Activated T-cell treated with anti-CD3 and anti-CD28 coated beads, Interleukin-2, amount 50 U/mL, for 4 hours (primary cell): ENCODE measurements around the gene POC1B. TPM values are rescaled to one million over a fixed set of nuclear protein-coding genes. Genes with fewer than 3 reads are reported as not detected.

Experiments used
- ATAC-seq, 2 donors: fragments of 200-7000 bp; cut with Tn5 transposase; one replicate each; pipeline ENCODE4 v1.10.0; 2021
- DNase-seq: peaks from one replicate; pipeline ENCODE4 v3.0.0-alpha.2; 2020
- H3K27me3 Mint-ChIP-seq: one replicate; pipeline ENCODE4 v1.8.0; 2021; ENCODE audit warnings: low read depth, mixed read lengths
- H3K36me3 Mint-ChIP-seq: one replicate; pipeline ENCODE4 v1.8.0; 2022; ENCODE audit warnings: mixed read lengths; ENCODE audit not compliant: insufficient read depth
- H3K4me1 Mint-ChIP-seq: one replicate; pipeline ENCODE4 v1.8.0; 2021; ENCODE audit warnings: low read depth, mixed read lengths
- H3K4me3 Mint-ChIP-seq: one replicate; pipeline ENCODE4 v1.8.0; 2021; ENCODE audit warnings: mild to moderate bottlenecking, moderate library complexity, mixed read lengths
- H3K9me3 Mint-ChIP-seq: one replicate; pipeline ENCODE4 v1.8.0; 2021; ENCODE audit warnings: mixed read lengths
- total RNA-seq, 3 donors: library from RNA; stranded (reverse); gene quantifications; one replicate each; pipeline ENCODE4 v1.2.1, GENCODE V29; 2021

The POC1B gene
- total RNA-seq, result 10 to 100 TPM; 12.2 to 14.5 (median 12.9) TPM

- DNase-seq (peak; percentile 58), ATAC-seq (peak; percentile 69 to 74)
- H3K9me3 Mint-ChIP-seq, result no peaks in the 10 kb centered on the region
- peaks cover 50% of the 10 kb centered on the region for H3K4me1 Mint-ChIP-seq
- peak within 1 kb of the TSS; percentile 96 for H3K4me3 Mint-ChIP-seq
- no peaks in the 10 kb centered on the region for H3K27me3 Mint-ChIP-seq
- H3K36me3 Mint-ChIP-seq, result peaks cover 21% of the 10 kb centered on the region
Measured at GRCh38 chr12:89525824-89526770, at the start of gene POC1B. Gene POC1B, minus strand, starts transcription at chr12:89526047. Its CDS starts 152 bp downstream, at chr12:89525895.

- H3K4me1 Mint-ChIP-seq, result peaks cover 2% of the 10 kb centered on the region
- ATAC-seq, result no peak
- no peak overlapping the region for H3K4me3 Mint-ChIP-seq
- no peak for DNase-seq
- no peaks in the 10 kb centered on the region for H3K27me3 Mint-ChIP-seq
- no peaks in the 10 kb centered on the region for H3K36me3 Mint-ChIP-seq
- H3K9me3 Mint-ChIP-seq, result no peaks in the 10 kb centered on the region
Measured at GRCh38 chr12:89575374-89575773, 49.5 kb upstream of the POC1B start.

- DNase-seq (no peak), ATAC-seq (no peak)
- no peaks in the 10 kb centered on the region for H3K36me3 Mint-ChIP-seq
- H3K4me1 Mint-ChIP-seq, result peaks cover 2% of the 10 kb centered on the region
- H3K4me3 Mint-ChIP-seq, result no peak overlapping the region
- H3K9me3 Mint-ChIP-seq, result no peaks in the 10 kb centered on the region
- no peaks in the 10 kb centered on the region for H3K27me3 Mint-ChIP-seq
Measured at GRCh38 chr12:89574736-89575208, 48.9 kb upstream of the POC1B start.

- Mint-ChIP-seq H3K36me3 (no peaks in the 10 kb centered on the region), H3K4me3 (no peak overlapping the region), H3K4me1 (peaks cover 2% of the 10 kb centered on the region), H3K9me3 (no peaks in the 10 kb centered on the region), H3K27me3 (no peaks in the 10 kb centered on the region)
- no peak for ATAC-seq
- DNase-seq, result no peak
Measured at GRCh38 chr12:89573051-89573810, 47.4 kb upstream of the POC1B start.

- Mint-ChIP-seq H3K4me3 (no peak overlapping the region), H3K36me3 (no peaks in the 10 kb centered on the region), H3K9me3 (no peaks in the 10 kb centered on the region), H3K27me3 (no peaks in the 10 kb centered on the region), H3K4me1 (peaks cover under 1% of the 10 kb centered on the region)
- no peak for ATAC-seq
- DNase-seq, result no peak
Measured at GRCh38 chr12:89571491-89572195, 45.8 kb upstream of the POC1B start.

GRCh38 chr12:89568484-89568883 is 42.6 kb upstream of the POC1B start:
- no peak overlapping the region for H3K4me3 Mint-ChIP-seq
- no peaks in the 10 kb centered on the region for H3K36me3 Mint-ChIP-seq
- H3K4me1 Mint-ChIP-seq, result no peaks in the 10 kb centered on the region
- no peaks in the 10 kb centered on the region for H3K9me3 Mint-ChIP-seq
- no peak for ATAC-seq
- no peak for DNase-seq
- H3K27me3 Mint-ChIP-seq, result no peaks in the 10 kb centered on the region

- no peaks in the 10 kb centered on the region for H3K36me3 Mint-ChIP-seq
- no peak overlapping the region for H3K4me3 Mint-ChIP-seq
- no peaks in the 10 kb centered on the region for H3K4me1 Mint-ChIP-seq
- DNase-seq (no peak), ATAC-seq (no peak)
- H3K9me3 Mint-ChIP-seq, result no peaks in the 10 kb centered on the region
- no peaks in the 10 kb centered on the region for H3K27me3 Mint-ChIP-seq
Measured at GRCh38 chr12:89567691-89568239, 41.9 kb upstream of the POC1B start.

- ATAC-seq, result peak; percentile 37 to 58
- no peaks in the 10 kb centered on the region for H3K27me3 Mint-ChIP-seq
- no peaks in the 10 kb centered on the region for H3K36me3 Mint-ChIP-seq
- no peak for DNase-seq
- no peaks in the 10 kb centered on the region for H3K9me3 Mint-ChIP-seq
- no peaks in the 10 kb centered on the region for H3K4me1 Mint-ChIP-seq
- H3K4me3 Mint-ChIP-seq, result no peak overlapping the region
Measured at GRCh38 chr12:89566615-89567014, 40.8 kb upstream of the POC1B start.

- Mint-ChIP-seq H3K4me1 (no peaks in the 10 kb centered on the region), H3K4me3 (no peak overlapping the region)
Measured at GRCh38 chr12:89565002-89565401, 39.2 kb upstream of the POC1B start.

GRCh38 chr12:89559753-89560152 is 33.9 kb upstream of the POC1B start:
- no peaks in the 10 kb centered on the region for H3K36me3 Mint-ChIP-seq
- H3K27me3 Mint-ChIP-seq, result no peaks in the 10 kb centered on the region
- no peak for DNase-seq
- ATAC-seq, result no peak
- no peaks in the 10 kb centered on the region for H3K4me1 Mint-ChIP-seq
- H3K4me3 Mint-ChIP-seq, result no peak overlapping the region
- no peaks in the 10 kb centered on the region for H3K9me3 Mint-ChIP-seq

More at GRCh38 chr12:89565002-89565401, 39.2 kb upstream of the POC1B start:
- Mint-ChIP-seq H3K27me3 (no peaks in the 10 kb centered on the region), H3K36me3 (no peaks in the 10 kb centered on the region), H3K9me3 (no peaks in the 10 kb centered on the region)
- DNase-seq (no peak), ATAC-seq (no peak)

GRCh38 chr12:89556976-89557375 is 31.1 kb upstream of the POC1B start:
- no peaks in the 10 kb centered on the region for H3K27me3 Mint-ChIP-seq
- no peak overlapping the region for H3K4me3 Mint-ChIP-seq
- no peaks in the 10 kb centered on the region for H3K4me1 Mint-ChIP-seq
- peaks cover 5% of the 10 kb centered on the region for H3K9me3 Mint-ChIP-seq
- DNase-seq (no peak), ATAC-seq (no peak)
- H3K36me3 Mint-ChIP-seq, result peaks cover 4% of the 10 kb centered on the region

GRCh38 chr12:89552376-89552775 is 26.5 kb upstream of the POC1B start:
- peaks cover 5% of the 10 kb centered on the region for H3K9me3 Mint-ChIP-seq
- H3K4me1 Mint-ChIP-seq, result no peaks in the 10 kb centered on the region
- H3K27me3 Mint-ChIP-seq, result peaks cover 2% of the 10 kb centered on the region
- H3K4me3 Mint-ChIP-seq, result no peak overlapping the region
- ATAC-seq (no peak), DNase-seq (no peak)
- H3K36me3 Mint-ChIP-seq, result peaks cover 4% of the 10 kb centered on the region

- peaks cover 4% of the 10 kb centered on the region for H3K36me3 Mint-ChIP-seq
- H3K4me1 Mint-ChIP-seq, result no peaks in the 10 kb centered on the region
- peaks cover 3% of the 10 kb centered on the region for H3K27me3 Mint-ChIP-seq
- H3K4me3 Mint-ChIP-seq, result no peak overlapping the region
- peaks cover 5% of the 10 kb centered on the region for H3K9me3 Mint-ChIP-seq
- ATAC-seq (no peak), DNase-seq (no peak)
Measured at GRCh38 chr12:89551747-89552146, 25.9 kb upstream of the POC1B start.

GRCh38 chr12:89547101-89547500 is 21.3 kb upstream of the POC1B start:
- Mint-ChIP-seq H3K4me1 (peaks cover 6% of the 10 kb centered on the region), H3K27me3 (peaks cover 3% of the 10 kb centered on the region), H3K9me3 (no peaks in the 10 kb centered on the region), H3K36me3 (no peaks in the 10 kb centered on the region), H3K4me3 (no peak overlapping the region)
- DNase-seq (no peak), ATAC-seq (no peak)
